GM18508 (cell line): ENCODE measurements around the gene GPR137.

ENCODE experiments used
- ATAC-seq: cut with Tn5 transposase; IDR thresholded peaks from one replicate; pipeline ENCODE4 v1.9.1; 2021; ENCODE audit warnings: moderate number of reproducible peaks; ENCODE audit not compliant: insufficient read depth, unreplicated experiment

The GPR137 gene

DNA sequence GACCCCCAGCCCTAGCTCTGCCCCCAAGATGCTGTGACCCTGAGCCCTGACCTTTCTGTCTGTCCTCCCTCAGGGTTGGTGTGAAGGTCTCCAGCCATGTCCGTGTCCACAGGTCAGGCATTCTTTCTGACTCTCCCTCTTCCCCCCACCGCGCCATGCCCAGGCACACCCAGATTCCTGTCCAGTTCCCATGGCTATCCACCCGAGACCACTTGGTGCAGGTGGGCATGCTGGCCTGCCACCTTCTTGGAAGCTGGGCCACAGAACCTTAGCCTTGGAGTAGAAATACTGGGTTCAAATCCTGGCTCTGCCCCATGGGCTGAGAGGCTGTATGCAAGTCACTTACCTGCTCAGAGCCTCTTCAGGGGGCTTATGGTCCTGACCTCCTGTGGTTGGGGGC lies 36.6 kb upstream of the GPR137 start:
- ATAC-seq, result no peak

DNA sequence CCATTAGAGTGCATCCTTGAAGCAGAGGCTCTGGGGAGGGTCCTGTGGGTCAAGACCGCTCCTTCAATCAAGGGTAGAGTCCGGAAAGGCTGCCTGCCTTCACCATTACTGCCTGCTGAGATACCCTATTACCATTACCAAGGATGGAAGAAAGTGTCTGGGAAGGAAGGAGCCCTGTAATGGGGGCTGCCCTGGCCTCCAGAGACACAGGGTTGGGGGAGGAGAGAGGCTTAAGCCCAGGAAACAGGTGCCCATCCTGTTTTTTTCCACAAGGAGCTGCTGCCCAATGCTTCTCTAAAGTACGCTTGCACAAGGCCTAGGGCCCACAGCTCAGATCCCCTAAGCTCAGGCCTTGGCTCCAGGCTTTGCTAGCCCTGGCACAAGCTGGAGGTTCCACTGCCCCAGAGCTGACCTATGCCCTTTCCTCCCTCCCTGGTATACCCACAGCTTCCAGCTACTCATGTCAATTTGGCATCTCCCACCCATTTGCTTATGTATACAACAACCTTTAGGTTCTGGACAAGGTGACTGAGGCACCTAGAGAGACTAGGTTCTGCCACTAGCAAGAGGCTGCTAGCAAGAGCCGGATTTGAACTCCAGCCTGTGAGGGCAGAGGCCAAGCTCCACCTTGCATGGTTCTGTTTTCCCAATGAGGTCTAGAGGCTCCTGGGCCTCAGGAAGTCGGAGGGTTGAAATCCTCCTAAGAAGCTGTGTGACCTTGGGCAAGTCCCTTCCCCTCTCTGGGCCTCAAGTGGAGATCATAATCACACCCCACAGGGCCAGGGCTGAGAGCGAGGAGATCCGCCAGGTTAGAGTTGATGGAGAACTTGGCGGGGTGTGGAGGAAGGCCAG lies 35.9 kb upstream of the GPR137 start:
- ATAC-seq, result no peak

DNA sequence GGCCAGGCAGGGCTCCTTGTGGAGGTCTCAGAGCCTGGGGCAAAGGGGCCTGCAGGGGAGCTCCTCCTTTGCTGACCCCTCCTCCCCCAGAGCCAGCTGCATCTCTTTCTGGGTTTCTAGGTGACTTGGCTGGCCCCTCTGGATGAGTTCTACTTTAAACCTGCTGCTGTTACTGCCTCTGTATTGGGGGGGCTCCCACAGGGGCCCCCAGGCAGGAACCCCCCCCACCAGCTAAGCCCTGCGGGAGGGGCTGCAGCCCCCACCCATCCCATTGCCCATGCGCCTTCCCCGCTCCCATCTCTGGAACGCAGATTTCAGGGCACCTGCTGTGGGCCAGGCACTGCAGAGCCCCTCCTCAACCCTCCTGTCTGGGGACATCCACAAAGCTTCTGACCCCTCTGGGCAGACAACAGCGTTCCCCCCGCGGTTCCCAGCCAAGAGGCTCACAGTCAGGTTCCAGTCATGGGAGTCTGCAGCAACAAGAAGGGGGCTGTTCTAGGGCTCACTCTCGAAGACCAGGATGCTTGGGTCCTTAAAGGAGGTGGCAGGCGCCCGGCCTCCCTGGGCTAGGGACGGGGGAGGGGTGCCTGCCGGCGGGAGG lies 35.1 kb upstream of the GPR137 start:
- no peak for ATAC-seq

DNA sequence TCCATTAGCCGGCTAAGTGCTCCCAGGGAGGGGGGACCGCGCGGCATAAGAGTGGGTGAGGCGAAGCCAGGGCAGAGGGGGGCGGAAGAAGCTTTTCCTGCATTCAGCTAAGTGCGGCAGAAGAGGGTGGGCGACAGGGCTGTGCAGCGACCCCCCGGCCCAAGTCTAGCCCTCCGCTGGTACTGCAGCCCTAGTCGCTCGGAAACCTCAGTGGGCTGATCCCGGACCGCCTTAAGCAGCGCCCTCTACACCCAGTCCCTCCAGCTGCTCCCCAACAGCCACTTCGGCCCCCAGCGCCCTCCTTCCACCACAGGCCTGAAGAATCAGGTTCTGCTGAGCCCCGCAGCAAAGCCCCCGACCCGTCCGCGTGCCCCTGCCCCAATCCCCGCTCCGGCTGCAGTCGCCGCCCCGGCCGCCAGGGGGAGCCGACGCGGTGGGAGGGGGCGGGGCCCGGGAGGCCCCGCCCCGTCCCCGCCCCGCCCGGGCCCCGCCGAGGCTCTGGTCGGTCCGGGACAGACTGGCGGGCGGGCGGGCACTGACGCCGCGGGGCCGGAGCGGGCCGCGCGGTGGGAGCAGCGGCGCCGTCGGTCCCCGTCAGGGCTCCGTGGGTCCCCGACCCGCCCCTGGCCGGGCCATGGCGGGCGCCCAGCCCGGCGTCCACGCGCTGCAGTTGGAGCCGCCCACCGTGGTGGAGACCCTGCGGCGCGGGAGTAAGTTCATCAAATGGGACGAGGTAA lies 34.5 kb upstream of the GPR137 start, which contains the start of gene PLCB3:
Gene PLCB3 (plus strand): TSS at position 515 of the 737 bp plus-strand sequence. CDS start 120 bp downstream, at position 635.
- no peak for ATAC-seq

DNA sequence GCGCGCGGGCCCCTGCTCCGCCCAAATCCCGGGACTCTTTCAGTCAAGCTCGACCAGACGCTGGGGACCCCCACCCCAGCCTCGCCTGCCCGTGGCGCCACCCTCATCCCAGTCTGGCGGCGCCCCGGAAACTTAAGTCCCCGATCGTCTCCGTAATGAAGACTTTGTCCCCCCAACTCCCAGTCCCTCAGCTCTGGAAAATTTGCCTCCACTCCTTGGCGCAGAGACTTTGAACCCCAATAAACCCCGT lies 34.0 kb upstream of the GPR137 start:
- no peak for ATAC-seq

DNA sequence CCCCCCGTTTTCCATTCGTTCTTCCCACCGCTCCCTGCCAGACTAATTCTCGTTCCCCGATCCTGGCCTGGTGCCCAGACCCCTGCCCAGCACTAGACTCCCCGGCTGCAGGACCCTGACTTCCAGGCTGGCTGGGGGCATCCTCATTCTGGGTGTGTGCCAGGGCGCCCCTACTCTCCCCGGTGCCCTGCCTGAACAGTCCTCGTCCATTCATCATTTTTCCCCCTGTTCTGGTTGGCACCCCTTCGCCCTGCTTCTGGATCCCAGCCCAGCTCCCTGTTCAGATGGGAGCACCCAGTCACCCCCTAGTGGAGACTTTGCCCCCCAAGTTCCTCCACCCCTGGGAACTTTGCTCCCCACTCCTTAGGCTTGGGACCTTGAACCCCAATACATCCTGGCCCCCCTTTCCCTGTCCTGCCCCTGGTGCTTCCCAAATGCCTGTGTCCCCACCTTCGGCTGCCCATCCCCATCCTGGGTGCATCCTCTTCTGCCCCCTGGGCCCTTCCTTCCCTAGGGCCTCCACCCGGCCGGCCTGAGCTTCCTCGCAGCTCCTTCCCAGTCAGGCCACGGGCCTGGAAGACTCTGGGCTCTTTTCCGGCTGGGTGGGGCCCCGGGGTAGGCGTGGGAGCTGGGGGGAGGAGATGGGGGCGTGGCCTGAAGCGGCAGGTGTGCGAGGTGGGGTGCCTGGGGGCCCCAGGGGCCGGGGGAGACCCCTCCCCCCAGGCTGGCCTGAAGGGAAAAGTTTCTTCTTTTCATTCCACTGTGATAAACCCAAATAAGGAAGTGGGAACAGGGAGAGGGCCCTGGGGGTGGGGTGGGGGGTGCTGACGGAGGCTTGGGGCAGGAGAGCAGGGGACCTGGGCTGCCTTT lies 33.4 kb upstream of the GPR137 start:
- ATAC-seq, result no peak

DNA sequence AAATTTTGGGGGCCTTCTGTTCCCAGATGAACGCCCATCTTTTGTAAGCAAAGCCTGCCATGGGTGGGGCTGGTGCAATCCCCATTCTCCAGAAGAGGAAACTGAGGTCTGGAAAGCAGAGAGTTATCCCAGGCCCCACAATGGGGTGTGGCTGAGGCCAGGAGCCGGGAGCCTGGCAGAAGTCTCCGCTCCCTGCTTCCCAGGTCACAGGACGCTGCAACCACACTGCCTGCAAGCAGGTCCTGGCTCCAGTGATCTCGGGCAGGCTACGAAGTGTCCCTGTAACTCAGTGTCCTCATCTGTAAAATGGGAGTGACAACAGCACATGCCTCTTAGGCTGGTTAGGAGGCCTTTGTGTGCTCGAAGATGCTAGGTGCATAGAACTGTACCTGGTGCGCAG lies 32.6 kb upstream of the GPR137 start:
- ATAC-seq, result no peak

DNA sequence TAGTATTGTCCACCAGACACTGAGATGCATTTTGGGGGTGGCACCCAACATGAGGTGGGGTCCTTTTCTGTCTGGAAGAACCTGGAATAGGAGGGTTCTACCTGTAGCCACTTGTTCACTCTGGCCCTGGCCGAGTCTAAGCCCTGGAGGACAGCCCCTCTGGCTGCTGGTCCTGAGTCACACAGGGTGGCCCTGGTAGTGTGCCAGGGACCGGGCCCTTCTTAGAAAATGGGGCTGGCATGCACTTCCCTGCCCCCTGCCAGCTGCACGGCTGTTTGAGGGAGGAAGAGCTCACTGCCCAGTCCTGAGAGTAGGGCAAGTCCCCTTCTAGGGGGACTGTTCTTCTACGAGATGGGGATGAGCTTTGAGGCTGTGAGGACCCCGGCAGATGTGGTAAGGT lies 32.2 kb upstream of the GPR137 start:
- ATAC-seq, result no peak

DNA sequence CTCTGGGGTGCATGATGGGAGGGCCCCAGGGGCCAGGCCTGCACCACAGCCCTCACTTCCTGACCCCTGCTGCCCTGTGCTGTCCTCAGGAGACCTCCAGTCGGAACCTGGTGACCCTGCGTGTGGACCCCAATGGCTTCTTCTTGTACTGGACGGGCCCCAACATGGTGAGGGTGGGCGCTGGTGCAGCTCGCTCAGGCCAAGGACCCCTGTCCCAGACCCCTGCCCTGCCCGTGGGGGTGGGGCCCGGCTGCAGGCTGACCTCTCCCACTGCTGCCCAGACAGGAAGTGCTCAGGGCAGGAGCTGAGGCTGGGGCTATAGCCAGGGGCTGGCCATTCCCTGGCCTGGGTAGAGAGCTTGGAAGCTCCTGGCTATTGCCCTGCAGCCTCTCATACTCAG lies 31.3 kb upstream of the GPR137 start:
- no peak for ATAC-seq

DNA sequence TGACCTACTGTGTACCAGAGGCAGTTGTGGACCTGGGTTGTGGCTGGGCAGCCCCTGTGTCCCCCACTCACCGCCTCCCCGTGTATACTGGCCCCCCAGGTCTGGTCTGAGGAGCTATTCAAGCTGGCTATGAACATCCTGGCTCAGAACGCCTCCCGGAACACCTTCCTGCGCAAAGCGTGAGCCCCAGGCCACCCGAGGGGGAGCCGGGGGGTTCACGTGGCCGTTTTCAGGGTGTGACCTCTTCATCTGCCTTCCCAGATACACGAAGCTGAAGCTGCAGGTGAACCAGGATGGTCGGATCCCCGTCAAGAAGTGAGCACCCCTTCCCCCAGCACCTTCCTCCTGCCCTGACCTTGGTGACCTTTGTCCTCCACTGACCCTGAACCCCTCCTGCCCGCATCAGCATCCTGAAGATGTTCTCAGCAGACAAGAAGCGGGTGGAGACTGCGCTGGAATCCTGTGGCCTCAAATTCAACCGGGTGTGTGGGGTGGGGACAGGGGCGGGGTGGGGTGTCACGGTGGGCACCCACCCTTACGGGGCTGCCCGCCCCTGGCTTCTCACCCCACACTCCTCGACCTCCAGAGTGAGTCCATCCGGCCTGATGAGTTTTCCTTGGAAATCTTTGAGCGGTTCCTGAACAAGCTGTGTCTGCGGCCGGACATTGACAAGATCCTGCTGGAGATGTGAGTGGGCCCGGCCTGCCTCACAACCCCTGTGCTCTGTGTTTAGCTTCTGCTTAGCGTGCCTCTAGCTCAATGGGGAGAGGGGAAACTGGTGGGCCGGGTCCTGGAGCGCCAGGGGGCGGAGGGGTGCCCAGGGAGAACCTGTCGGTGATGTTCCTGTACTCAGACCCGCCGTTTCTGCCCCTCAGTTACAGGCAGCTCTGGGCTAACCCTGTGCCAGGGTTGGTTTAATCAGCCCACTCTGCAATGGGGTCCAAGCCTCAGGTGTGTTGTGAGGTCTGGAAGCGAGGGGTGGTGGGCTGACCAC lies 30.2 kb upstream of the GPR137 start:
- no peak for ATAC-seq

DNA sequence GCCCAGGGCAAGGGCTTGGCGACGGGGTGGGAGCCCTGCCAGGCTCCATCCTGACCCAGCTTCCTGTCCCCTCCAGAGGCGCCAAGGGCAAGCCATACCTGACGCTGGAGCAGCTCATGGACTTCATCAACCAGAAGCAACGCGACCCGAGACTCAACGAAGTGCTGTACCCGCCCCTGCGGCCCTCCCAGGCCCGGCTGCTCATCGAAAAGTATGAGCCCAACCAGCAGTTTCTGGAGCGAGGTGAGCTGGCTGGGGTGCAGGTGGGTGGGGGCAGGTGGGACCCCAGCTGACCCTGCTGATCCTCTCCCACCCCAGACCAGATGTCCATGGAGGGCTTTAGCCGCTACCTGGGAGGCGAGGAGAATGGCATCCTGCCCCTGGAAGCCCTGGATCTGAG lies 29.3 kb upstream of the GPR137 start:
- ATAC-seq, result no peak

DNA sequence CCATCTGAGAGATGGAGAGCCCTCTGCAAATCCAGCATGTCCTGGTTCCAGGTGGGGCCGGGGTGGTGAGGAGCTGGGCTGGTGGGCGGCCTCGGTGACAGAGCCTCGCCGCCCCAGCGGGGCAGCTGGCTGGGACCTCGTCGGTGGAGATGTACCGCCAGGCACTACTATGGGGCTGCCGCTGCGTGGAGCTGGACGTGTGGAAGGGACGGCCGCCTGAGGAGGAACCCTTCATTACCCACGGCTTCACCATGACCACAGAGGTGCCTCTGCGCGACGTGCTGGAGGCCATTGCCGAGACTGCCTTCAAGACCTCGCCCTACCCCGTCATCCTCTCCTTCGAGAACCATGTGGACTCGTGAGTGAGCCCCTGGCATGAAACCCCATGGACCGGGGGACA lies 27.3 kb upstream of the GPR137 start:
- no peak for ATAC-seq

DNA sequence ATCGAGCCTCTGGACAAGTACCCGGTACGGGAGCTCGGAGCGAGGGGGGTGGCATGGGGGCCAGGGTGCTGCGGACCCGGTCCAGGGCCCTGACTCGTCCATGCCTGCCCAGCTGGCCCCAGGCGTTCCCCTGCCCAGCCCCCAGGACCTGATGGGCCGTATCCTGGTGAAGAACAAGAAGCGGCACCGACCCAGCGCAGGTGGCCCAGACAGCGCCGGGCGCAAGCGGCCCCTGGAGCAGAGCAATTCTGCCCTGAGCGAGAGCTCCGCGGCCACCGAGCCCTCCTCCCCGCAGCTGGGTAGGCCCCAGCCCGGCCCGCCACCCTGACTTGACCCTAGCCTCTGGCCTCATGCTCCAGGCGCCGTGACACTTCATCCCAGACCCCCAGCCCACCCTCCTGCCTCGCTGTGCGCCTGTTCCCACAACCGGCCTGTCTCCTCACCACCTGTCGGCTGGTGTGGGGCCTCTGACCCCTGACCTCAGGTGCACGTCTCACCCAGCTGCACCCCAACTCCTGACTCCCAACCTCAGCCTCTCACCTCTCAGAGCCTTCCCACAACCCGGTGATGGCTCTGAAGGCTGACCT lies 26.6 kb upstream of the GPR137 start:
- no peak for ATAC-seq

DNA sequence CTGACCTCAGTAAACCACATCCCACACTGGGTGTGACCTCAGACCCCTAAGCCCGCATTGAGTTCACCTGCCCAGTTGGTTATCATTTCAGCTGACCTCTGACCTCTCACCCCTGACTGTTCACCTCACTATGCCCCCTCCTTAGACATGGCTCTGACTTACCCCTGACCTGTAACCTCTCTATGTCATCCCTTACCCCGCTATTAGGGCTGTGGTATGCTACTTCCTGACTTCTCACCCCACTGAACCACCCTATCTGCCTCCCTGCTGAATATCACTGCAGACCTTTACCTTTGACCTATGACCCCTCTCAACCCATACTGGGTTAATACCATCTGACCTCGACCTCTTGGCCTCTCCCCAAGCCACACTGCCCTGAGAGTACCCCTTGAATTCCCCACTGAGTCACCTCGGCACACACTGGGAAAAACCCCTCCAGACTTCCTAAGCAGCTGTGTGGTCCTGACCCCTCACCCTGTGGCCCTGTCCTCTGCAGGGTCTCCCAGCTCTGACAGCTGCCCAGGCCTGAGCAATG lies 26.0 kb upstream of the GPR137 start:
- ATAC-seq, result no peak

DNA sequence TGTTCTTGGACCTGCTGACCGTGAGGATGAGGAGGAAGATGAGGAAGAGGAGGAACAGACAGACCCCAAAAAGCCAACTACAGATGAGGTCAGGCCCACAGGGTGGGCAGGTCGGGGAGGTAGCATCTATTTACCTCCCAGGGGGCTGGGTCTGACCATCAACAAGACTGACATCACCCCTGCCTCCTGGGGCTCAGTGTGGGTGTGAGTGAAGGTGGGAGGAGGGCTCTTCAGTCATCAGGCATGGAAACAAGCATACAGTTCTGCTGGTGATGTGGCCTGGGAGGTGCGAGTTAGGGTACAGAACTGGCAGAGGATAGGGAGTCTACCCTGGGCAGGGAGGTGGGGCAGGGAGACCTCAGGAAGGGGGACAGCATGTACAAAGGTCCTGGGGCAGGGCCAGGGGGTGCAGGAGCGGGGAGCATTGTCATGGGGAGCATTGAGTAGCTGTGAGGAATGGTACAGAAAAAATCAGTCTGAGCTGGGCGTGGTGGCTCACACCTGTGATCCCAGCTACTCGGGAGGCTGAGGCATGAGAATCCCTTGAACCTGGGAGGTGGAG lies 25.4 kb upstream of the GPR137 start:
- ATAC-seq, result no peak

DNA sequence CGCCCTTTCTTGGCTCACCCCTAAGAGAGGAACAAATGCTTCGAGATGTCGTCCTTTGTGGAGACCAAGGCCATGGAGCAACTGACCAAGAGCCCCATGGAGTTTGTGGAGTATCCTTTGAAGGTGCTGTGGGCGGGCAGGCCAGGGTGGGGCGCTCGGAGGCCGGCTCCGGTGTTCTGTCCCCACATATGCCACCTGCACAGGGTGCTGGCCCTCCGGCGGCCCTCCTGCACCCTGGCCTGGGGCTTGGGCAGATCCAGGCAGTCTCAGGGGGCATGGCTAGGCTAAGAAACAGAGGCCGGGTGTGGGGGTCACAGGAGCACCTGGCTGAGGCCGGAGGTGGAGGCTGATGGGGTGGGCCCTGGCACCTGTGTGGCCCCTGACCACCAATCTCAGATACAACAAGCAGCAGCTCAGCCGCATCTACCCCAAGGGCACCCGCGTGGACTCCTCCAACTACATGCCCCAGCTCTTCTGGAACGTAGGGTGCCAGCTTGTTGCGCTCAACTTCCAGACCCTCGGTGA lies 24.0 kb upstream of the GPR137 start:
- ATAC-seq, result no peak

DNA sequence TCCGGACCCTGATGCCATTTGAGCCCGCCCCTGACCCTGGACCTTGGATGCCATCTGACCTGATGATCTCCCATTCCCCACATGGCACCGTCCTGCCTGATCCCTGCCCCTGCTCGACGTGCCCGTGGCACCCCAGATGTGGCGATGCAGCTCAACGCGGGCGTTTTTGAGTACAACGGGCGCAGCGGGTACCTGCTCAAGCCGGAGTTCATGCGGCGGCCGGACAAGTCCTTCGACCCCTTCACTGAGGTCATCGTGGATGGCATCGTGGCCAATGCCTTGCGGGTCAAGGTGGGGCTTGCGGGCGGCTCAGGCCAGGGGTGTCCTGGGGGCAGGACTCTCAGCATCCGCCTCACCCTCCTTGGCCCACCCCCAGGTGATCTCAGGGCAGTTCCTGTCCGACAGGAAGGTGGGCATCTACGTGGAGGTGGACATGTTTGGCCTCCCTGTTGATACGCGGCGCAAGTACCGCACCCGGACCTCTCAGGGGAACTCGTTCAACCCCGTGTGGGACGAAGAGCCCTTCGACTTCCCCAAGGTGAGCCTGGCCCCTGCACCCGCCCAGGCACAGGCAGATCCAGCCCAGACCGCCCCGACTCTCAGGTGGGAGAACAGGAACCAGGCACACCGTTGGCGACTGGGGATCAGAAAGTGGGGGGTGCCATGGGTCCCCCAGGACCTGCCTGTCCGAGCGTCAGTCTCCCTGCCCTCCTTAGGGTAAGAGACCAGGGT lies 23.2 kb upstream of the GPR137 start:
- no peak for ATAC-seq
